ENCODE results near the gene SHLD2.
"Not testable (repeated sequence)": the region's sequence is repeated elsewhere in the genome, so short reads cannot be mapped to it uniquely, and the experiment has no call there.

The SHLD2 gene

DNA sequence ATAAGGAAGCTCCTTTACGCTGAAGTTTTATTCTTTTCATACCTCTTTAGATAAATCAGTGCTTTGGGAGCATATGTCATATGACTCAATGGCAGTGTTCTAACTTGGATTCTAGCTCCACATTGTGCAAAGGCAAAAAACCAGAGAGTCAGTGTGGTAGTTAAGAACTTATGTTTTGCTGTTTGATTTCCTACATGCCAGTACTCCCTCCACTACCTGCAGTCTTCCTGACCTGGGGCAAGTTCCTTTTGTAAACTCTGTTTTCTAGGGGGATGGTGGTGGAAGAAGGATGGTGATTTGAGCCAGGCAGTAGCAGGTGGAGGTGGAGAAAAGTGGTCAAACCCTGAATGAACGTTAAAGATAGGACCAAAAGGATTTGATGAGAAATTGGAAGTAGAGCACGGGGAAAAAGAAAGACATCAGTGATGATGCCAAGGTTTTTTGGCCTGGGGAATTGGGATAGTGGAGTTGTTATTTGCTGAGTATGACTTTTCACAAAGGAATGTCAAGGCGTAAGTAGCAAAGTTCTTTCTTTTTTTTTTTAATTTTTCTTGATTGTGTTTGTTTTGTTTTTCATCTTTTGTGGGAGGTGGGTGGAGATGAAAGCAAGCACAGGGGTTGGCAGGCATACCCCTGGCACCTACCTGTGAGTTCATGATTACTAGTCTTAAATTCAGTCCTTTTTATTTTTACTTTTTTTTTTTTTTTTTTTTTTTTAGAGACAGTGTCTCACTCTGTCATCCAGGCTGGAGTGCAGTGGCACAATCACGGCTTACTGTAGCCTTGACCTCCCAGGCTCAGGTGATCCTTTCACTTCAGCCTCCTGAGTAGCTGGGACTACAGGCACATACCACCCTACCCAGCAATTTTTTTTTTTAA lies 47.5 kb downstream of the SHLD2 start:
- H3K27me3 Mint-ChIP-seq, H3K36me3 Mint-ChIP-seq, DNase-seq, H3K4me1 Mint-ChIP-seq, H3K4me3 Mint-ChIP-seq, H3K27ac Mint-ChIP-seq, H3K9me3 Mint-ChIP-seq: not testable (repeated sequence)
- CTCF ChIA-PET: interaction anchor here (0.6 kb wide), 1 partner anchor 82 kb away, joined by 3 read pairs; no protein-coding TSS in a partner anchor

DNA sequence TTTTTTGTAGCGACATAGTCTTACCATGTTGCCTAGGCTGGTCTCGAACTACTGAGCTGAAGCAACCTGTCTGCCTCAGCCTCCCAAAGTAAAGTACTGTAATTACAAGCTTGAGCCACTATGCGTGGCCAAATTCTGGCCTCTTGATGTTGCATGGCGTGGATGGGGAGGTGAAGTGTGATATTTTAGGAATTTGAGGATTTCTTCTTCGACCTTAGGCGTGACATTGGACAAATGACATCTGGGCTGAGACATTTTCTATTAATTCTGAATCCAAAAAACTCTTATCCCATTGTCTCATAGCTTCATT lies 48.1 kb downstream of the SHLD2 start:
- H3K36me3 Mint-ChIP-seq, H3K4me1 Mint-ChIP-seq, DNase-seq, H3K27ac Mint-ChIP-seq, H3K4me3 Mint-ChIP-seq, H3K9me3 Mint-ChIP-seq, H3K27me3 Mint-ChIP-seq: not testable (repeated sequence)
- CTCF ChIA-PET: interaction anchor here (0.6 kb wide), 1 partner anchor 83 kb away, joined by 3 read pairs; no protein-coding TSS in a partner anchor

DNA sequence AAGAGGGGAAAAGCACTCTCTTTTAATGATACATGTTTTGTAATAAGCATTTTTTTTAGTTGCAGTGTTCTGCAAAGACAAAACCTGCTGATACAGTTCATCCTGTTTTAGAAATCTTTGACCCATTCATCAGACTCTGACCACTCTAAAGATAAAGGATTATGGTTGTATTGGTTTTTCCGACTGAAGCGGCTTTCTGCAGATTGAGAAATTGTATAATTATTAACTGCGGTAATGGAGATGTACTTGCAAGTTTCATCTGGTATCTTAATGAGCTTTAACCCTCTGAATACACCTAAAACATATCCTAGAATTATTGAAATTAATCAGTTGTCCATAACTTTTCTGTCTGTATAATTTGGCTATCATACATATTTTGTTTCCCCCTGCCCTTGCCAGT lies 50.6 kb downstream of the SHLD2 start:
- H3K36me3 Mint-ChIP-seq, H3K4me1 Mint-ChIP-seq, H3K27ac Mint-ChIP-seq, CTCF ChIA-PET, H3K27me3 Mint-ChIP-seq, H3K9me3 Mint-ChIP-seq, DNase-seq, H3K4me3 Mint-ChIP-seq: not testable (repeated sequence)

DNA sequence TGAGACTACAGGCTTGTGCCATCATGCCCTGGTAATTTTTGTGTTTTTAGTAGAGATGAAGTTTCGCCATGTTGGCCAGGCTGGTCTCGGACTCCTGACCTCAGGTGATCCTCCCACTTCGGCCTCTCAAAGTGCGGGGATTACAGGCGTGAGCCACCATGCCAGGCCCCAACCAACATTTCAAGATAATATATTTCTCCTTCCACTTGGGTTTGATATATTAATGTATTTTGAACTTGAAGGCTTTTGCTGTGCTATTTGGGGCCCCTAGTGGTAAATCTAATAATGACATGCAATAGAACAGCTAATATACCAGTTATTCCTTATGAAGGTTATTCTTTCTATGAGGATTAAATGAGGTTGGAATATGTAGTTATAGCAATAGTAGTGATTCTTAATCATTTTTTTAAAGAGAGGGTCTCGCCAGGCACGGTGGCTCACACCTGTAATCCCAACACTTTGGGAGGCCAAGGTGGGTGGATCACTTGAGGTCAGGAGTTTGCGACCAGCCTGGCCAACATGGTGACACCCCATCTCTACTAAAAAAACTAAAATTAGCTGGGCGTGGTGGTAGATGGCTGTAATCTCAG lies 54.1 kb downstream of the SHLD2 start:
- not testable (repeated sequence) for H3K27ac Mint-ChIP-seq, H3K4me3 Mint-ChIP-seq, H3K27me3 Mint-ChIP-seq, DNase-seq, H3K4me1 Mint-ChIP-seq, H3K36me3 Mint-ChIP-seq, H3K9me3 Mint-ChIP-seq
- CTCF ChIA-PET: interaction anchor here (0.6 to 0.7 kb wide), 2 partner anchors 187 to 191 kb away, joined by 3 read pairs; partner anchors contain the start of gene SNCG

DNA sequence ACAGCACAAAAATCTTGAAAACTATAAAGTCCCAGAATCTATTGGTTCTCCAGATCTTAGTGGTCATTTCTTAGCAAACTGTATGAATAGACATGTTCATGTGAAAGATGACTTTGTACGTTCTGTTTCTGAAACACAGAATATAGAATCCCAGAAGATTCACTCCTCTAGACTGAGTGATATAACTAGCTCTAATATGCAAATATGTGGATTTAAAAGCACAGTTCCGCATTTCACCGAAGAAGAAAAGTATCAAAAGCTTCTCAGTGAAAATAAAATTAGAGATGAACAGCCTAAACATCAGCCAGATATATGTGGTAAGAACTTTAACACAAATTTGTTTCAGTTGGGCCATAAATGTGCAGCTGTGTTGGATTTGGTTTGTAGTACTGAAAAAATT lies 56.5 kb downstream of the SHLD2 start:
- DNase-seq, H3K4me3 Mint-ChIP-seq, H3K36me3 Mint-ChIP-seq, H3K27ac Mint-ChIP-seq, H3K27me3 Mint-ChIP-seq, H3K4me1 Mint-ChIP-seq, CTCF ChIA-PET, H3K9me3 Mint-ChIP-seq: not testable (repeated sequence)

DNA sequence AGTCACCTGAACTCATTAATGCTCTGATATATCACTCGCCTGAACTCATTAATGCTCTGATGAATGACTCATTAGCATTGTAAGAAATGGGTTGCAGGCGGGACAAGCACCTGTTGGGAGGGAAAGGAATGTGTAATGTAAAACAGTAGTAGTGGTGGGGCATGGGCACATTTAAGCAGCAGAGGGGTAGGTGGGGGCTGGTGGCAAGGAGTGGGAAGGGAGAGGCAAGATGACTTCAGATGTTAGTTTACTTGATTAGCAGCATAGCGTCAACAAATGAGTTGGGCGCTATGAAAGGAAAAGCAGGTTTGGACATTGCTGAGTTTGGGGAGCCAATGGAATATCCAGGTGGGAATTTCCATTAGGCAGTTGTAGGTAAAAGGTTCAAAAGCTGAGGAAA lies 61.8 kb downstream of the SHLD2 start:
- CTCF ChIA-PET, H3K9me3 Mint-ChIP-seq, H3K27me3 Mint-ChIP-seq, H3K4me1 Mint-ChIP-seq, H3K27ac Mint-ChIP-seq, H3K4me3 Mint-ChIP-seq, DNase-seq: not testable (repeated sequence)
- H3K36me3 Mint-ChIP-seq: peaks cover 10% of the 10 kb centered on the region

DNA sequence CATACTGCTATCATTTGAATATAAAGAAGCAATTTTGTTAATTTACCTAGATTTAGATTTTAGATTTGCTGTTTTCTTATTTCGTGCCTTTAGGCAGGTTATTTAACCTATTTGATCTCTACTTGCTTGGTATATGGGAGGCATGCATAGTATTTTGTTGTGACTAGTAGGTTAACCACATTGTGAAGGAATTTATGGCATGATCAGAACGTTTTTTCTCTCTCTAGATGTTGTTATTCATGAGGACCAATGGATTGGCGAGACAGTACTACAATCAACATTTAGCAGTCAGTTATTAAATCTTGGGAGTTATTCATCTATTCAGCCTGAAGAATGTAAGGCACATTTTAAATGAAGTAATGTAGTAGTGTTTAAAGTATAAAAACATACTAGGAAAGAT lies 62.8 kb downstream of the SHLD2 start:
- DNase-seq, H3K27ac Mint-ChIP-seq, H3K27me3 Mint-ChIP-seq, H3K4me3 Mint-ChIP-seq, H3K4me1 Mint-ChIP-seq, CTCF ChIA-PET, H3K9me3 Mint-ChIP-seq: not testable (repeated sequence)
- H3K36me3 Mint-ChIP-seq: peaks cover 12% of the 10 kb centered on the region

DNA sequence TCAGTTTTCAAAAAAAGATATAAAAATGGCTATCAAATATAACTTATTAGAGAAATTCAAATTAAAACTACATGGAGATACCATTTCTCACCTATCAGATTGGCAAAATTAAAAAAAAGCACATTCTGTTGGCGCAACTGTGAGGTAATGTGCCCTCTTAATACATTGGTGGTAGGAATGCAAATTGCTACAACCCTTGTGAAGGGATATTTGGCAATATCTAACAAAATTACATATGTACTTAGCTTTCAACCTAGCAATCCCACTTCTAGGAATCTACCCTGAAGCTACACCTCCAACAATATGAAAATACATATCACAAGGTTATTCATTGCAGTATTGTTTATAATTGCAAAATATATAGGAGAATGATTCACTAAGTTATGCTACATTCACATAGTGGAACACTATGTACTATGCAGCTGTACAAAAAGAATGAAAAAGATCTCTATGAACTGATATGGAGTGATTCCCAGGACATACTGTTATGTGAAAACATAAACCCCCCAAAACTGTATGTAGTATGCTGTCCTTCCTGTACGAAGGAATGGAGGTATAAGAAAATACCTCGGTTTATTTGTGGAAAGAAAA lies 67.8 kb downstream of the SHLD2 start:
- H3K4me3 Mint-ChIP-seq, H3K4me1 Mint-ChIP-seq, H3K9me3 Mint-ChIP-seq, CTCF ChIA-PET, H3K27me3 Mint-ChIP-seq, H3K27ac Mint-ChIP-seq, DNase-seq: not testable (repeated sequence)
- peaks cover 12% of the 10 kb centered on the region for H3K36me3 Mint-ChIP-seq

DNA sequence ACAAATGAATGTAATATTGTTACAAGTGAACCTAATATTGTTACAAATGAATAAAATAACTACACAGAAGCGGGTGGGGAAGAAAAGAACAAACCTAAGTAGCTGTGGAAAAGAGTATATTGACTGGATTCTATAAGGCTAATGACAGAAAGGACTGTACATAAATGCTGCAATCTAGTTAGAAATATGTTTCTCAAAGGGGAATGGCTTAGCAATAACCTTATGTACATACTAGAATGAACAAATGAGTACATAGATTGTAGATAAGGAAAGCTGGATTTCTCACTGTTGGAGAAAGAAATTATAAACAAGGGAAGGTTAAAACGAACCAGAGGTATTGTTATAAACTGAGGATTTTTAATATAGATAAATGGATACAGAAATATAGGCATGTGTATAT lies 68.4 kb downstream of the SHLD2 start:
- H3K27ac Mint-ChIP-seq, H3K9me3 Mint-ChIP-seq, H3K4me1 Mint-ChIP-seq, H3K4me3 Mint-ChIP-seq, DNase-seq, H3K27me3 Mint-ChIP-seq, CTCF ChIA-PET: not testable (repeated sequence)
- H3K36me3 Mint-ChIP-seq: peaks cover 11% of the 10 kb centered on the region

DNA sequence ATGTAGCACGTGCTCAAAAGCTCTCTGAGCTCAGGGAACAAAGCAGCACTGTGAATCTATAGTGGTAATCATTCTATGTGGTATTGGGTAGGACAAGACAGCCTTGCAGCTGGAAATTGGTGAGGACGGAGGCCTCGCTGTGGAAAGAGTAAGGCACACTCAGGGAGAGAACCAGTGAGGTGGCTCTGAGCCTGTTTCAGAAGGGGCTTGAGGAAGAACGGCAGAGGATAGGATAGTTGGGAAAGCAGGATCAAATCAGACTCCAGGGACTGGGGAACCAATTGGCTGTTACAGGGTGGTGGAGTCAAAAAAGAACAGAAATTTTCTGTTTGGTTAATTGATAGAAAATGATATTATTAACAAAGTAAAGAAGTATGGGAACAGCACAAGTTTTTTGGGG lies 74.9 kb downstream of the SHLD2 start:
- H3K4me3 Mint-ChIP-seq, H3K36me3 Mint-ChIP-seq, H3K27me3 Mint-ChIP-seq, H3K9me3 Mint-ChIP-seq, H3K27ac Mint-ChIP-seq, CTCF ChIA-PET, H3K4me1 Mint-ChIP-seq, DNase-seq: not testable (repeated sequence)

DNA sequence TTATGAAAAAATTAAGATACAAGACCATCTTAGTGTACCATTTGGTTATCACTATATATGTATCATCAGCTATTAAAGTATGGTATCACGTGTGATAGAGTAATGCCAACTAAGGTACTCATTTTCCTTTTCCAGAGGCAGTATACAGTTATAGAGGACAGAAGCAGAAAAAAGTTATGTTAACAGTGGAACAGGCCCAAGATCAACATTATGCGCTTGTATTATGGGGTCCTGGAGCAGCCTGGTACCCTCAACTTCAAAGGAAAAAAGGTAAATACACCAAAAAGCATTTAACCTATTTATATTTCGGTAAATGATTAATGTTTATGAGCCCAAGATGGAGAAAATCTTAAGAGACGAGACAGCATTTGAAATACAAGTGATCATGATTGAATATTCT lies 75.7 kb downstream of the SHLD2 start:
- H3K27ac Mint-ChIP-seq, H3K4me1 Mint-ChIP-seq, H3K9me3 Mint-ChIP-seq, DNase-seq, H3K4me3 Mint-ChIP-seq, H3K36me3 Mint-ChIP-seq, H3K27me3 Mint-ChIP-seq, CTCF ChIA-PET: not testable (repeated sequence)

DNA sequence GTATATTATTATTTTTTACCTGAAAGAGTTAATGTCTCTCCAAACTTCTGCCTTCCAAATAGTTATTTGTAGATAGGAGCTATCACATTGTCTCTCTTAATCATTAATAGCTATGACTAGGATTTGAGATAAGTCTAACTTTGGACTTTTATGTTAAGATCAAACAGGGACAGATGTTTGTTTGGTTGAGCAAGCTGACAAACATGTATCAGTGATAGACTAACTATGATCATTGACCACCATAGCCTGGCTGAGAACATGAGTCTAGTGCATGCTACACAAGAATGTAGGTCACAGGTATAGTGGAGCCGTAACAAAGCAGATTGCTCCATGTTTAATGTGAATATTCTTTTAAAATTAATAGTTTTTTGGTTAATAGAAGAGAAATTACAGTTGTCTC lies 76.7 kb downstream of the SHLD2 start:
- H3K4me3 Mint-ChIP-seq, H3K4me1 Mint-ChIP-seq, CTCF ChIA-PET, H3K27ac Mint-ChIP-seq, H3K36me3 Mint-ChIP-seq, DNase-seq, H3K9me3 Mint-ChIP-seq, H3K27me3 Mint-ChIP-seq: not testable (repeated sequence)

DNA sequence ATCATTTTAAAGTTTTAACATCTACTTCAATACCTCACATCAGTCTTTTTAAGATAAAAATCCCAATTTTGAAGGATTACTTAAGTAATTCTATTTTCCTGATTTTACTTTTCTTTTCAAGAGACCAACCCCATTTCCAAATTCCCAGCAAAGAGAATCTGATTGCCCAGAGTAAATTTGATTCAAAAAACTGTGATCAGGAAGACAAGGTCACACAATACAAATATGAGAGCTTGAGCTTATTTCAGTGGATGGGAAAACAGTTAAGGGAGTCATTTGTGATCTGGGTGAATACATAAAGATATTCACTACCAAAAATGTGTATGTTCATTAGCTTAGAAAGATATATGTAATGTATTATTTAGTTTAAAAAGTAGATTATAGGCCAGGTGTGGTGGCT lies 77.2 kb downstream of the SHLD2 start:
- CTCF ChIA-PET, H3K4me3 Mint-ChIP-seq, H3K9me3 Mint-ChIP-seq, H3K27me3 Mint-ChIP-seq, H3K27ac Mint-ChIP-seq, H3K4me1 Mint-ChIP-seq, H3K36me3 Mint-ChIP-seq, DNase-seq: not testable (repeated sequence)

DNA sequence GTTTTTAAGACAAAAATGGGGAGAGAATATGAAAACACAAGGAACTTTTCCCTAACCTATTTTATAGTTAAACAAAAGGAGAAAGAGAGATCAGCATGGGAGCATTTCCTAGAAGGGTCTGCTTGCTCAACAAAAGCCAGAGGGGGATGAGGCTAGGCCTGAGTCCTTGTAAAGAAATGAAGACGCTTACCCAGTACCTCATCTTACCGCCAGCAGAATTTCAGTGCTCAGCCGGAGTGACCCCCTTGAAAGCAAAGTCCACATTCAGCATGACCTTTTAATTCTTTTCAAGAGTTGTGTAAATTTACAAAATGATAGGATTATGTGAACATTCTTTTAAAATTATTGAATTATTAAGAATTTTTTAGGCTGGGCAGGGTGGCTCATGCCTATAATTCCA lies 82.6 kb downstream of the SHLD2 start:
- H3K4me1 Mint-ChIP-seq, H3K27me3 Mint-ChIP-seq, H3K9me3 Mint-ChIP-seq, H3K4me3 Mint-ChIP-seq, CTCF ChIA-PET, H3K27ac Mint-ChIP-seq, DNase-seq: not testable (repeated sequence)
- peaks cover 13% of the 10 kb centered on the region for H3K36me3 Mint-ChIP-seq

DNA sequence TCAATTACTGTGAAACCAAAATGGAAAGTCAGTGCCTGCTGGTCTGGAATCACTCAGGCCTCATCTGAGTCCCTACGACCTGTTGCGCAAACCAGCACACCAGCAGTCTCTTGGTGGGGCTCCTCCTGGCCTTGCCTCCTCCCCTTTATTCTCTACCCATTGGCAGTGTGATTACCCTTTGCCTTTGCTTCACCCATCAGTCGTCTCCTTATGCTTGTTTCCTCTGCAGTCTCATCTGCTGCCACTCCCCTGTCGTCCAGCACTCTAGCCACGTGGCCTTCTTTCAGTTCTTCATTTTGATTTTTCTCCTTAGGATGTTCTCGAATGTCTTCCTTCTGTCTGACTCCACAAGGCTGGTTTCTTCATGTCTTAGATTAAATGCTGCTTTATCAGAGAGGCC lies 89.4 kb downstream of the SHLD2 start:
- H3K27ac Mint-ChIP-seq, H3K27me3 Mint-ChIP-seq, DNase-seq, H3K4me1 Mint-ChIP-seq, CTCF ChIA-PET, H3K4me3 Mint-ChIP-seq: not testable (repeated sequence)
- H3K9me3 Mint-ChIP-seq: peaks cover 12% of the 10 kb centered on the region
- H3K36me3 Mint-ChIP-seq: peaks cover 44% of the 10 kb centered on the region
